NCI-H510A (cell line): ENCODE data around the gene GPR156.
"Not testable (repeated sequence)": the region's sequence is repeated elsewhere in the genome, so short reads cannot be mapped to it uniquely, and the experiment has no call there.

Experiments used
- DNase-seq: peaks from one replicate; lab custom pipeline; 2025; lab: John Stamatoyannopoulos, UW

Gene GPR156

DNA sequence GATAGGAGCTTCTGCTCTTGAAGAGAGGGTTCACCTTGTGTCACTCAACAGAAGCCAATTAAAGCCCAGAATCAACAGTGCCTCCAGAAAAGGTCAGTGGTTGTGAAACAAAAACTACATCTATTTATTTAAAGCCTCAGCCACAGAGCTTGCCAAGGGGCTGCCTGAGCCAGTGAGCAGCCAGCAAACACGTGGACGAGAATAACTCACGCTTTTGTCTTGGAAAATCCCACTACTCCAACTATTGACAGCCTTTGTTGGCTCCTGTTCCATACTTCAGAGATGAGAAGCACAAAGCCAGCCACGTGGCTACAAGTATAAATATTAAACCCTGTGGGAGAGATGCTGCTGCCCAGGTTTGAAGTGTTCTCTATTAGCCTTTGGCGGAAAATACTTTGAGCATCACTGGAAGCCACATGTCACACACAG lies 10.3 kb downstream of the GPR156 start:
- no peak for DNase-seq

DNA sequence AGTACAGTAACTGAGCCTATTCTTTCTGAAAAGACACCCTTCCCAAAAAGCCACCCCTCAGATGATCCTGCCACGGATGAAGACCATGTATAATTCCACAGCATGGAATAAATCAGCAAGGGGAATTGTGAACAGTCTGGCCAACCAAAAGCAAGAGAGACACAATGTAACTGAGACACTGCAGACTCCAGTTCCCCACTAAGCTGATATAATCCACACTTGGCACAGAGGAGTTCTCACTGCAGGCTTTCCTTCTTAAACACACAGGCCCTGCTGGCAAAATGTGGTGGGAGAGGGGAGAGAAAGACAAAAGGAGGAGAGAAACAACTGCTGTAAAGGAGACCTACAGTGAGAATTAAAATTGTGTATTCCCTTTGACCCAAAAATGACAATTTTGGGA lies 12.7 kb downstream of the GPR156 start:
- DNase-seq = no peak

DNA sequence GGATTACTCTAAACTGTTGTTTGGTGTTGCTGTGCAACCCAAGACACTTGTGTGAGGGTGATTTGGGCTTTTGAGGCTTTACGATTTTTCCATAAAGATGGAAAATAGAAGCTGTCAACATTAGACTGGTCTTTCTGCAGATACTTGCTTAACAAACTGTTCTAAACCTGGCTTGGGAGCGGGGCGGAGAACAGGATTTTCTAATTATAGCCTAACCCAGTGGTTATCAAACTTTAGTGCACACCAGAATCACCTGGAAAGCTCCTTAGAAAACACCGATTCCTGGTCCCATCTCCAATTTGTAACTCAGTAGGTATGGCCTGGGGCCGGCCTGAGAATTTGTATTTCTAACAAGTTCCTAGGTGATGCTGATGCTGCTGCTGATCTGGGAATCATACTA lies 19.0 kb downstream of the GPR156 start:
- no peak for DNase-seq

DNA sequence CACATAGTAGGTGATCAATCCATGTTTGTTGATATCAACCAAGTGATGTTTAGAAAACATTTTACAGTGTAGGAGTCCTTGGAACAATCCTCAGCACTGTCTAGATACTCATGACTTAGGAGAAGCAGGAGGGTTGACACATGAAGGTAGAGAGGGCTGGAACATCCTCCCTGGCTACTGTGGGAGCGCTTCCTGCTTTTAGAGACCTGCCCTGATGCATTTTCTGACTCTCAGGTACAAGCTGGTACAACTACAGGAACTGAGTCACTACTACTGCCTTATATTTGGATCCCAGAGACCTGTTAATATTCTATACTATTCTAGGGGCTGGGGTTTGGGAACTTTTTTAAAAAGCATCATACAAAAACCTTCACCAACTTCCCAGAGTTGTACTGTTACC lies 20.1 kb downstream of the GPR156 start:
- DNase-seq = no peak

DNA sequence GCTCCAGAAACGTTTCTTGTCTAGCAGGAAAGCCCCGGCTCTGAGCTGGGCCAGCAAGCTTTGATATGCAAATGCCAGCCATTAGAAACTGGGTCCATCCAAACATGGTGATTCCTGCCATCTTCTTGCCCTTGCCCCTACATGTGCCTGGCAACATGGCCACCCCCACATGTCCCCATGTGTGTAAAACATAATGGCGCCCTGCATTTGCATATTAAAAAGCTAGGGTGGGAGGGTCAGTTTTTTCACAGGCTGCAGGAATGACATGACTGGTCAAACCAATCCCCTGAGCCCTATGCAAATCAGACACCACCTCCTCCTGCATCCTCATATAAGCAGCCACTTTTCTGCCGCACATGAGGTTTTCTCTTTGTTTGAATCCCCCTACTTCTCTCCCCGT lies 21.2 kb downstream of the GPR156 start:
- DNase-seq = no peak

DNA sequence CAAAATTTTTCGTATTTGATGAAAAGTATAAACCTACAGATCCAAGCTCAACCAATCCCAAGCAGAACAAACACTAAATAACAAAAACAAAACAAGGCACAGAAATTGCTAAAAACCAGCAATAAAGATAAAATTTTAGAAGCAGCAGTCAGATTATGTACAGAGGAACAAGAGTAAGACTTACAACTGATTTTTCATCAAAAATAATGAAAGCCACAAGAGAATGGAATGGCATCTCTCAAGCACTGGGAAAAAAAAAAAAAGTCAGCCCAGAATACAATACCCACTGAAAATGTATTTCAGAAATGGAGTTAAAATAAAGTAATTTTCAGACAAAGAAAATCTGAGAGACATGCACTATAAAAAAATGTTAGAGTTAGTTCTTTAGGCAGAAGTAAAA lies 27.0 kb downstream of the GPR156 start:
- no peak for DNase-seq

DNA sequence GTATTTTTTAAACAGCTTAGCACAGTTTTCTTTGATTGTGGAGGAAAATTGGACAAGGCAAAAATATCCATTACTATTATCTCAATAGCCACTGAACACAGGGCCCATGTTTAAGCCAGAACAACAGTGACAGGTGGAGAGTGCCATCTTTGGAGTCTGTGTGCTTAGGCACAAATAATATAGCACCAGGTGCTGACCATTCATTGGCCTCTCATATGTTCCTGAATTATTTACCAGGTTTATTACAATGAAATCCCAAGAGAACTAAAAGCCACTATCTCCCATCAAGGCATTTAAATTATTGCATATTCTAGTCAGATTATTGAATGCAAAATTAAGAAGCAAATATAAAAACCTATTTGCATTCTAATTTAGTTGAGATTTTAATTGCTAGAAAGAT lies 39.6 kb downstream of the GPR156 start:
- no peak for DNase-seq

DNA sequence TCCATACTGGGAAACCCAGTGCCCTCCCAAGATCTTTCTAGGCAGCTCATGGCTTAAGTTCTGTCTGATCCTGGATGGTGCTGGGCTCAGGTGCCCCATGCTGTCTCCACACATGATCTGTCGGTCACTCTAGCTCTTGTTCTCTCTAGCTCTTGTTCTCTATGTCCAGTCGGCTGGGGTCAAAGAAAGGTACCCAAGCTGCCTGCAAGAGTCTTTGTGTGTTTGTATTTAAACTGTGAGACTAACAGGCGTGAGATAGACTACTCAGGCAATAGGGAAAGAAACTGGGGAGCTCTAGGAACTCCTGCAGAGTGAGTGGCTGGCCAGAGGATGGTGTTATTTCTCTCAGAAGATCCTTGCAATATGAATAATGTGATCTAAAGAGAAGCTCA lies 40.2 kb downstream of the GPR156 start:
- no peak for DNase-seq

DNA sequence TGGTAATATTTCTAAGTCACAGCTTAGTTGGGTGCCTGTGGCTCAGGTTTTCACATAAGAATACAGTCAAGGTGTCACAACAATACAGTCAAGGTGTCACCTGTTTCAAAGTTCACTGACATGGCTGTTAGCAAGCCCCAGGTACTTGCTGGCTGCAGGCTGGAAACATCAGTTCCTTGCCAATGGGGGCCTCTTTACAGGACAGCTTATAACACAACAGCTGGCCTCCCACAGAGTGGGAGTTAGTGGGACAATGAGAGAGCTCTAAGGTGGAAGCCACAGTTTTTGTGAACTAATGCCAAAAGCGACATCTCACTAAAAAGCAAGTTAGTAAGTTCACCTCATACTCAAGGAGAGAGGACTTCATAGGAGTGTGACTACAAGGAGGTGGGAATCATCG lies 45.4 kb downstream of the GPR156 start:
- DNase-seq = no peak

DNA sequence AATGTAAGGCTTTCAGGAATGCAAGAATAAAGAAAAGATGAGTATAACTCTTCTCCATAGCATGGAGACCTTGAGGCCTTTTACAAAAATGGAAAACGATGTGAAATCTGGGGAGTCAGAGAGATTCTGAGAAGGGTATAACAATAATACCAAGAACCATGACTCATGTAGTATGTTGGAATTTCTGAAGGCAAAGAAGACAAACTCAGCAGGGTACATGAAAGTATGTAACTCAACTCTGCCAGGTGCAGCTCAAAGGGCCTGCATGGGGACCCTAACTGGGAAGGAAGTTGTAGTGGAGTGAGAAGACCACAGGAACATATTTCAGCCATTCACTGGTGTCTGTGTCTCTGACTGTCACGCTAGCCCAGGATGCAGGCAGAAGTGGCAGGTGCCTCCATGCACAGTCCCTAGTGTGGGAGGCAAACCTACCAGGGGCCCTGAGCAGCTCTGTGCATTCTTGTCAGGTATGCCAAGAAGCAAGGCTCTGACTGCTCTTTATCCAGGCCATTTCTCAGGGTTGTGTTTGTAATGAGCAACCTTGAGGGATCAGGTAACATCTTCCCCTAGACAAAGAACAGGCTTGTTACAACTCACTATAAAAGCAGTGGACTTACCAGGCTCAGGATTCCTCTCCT lies 57.2 kb downstream of the GPR156 start:
- DNase-seq = no peak

DNA sequence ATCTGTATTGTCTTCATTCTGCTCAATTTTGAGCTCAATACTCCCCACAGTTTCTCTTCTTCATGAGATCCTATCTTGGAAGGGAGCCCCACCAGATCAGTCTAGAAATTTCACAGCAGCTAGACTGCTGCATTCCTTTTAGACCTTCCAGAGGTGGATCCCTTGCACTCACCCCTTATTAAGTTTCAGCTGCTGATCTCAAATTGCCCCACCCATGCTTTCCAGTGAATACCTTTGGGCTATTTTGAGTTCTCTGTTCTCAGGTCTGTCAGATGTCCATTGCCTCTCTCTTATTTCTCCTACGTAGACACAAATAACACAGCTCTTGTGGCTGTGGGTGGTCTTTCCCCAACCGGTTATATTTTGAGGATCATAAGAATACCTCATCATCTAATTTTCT lies 60.8 kb downstream of the GPR156 start:
- no peak for DNase-seq

DNA sequence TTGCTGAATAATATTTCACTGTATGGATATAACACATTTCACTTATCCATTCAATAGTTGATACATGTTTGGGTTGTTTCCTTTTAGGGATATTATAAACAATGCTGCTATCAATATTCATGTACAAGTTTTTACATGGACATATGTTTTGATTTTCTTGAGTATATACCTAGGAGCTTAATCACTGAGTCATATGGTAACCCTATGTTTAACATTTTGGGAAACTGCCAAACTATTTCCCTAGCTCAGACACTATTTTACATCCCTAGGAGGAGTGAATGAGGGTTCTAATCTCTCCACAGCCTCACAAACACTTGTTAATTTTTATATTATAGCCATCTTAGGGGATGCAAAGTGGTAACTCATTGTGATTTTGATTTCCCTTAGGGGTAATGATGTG lies 66.0 kb downstream of the GPR156 start:
- no peak for DNase-seq

DNA sequence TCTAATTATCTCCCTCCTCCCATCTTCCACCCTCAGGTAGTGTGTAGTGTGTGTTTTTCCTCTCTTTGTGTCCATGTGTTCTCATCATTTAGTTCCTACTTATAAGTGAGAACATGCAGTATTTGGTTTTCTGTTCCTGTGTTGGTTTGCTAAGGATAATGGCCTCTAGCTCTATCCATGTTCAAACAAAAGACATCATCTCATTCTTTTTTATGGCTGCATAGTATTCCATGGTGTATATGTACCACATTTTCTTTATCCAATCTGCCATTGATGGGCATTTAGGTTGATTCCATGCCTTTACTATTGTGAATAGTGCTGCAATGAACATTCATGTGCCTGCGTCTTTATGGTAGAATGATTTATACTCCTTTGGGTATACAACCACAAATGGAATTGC lies 68.4 kb downstream of the GPR156 start:
- not testable (repeated sequence) for DNase-seq

DNA sequence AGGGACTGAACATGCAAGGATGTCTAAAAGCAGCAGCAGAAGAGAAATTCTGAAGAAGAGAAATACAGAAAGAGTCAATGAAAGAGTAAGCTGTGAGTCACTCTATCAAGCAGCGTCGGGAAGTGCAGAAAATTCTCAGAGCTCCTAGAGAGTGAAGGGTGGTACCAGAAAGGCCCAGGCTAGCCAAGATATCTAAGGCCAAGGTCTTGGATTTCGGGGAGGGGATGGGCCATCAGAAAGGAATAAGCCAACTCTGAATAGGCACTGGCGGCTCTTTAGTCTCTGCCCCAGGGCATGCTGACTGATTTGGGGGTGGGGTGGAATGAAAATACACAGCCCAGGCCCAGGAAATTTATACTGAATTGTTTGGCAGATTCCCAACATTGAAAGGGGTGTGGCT lies 70.8 kb downstream of the GPR156 start:
- DNase-seq = no peak

DNA sequence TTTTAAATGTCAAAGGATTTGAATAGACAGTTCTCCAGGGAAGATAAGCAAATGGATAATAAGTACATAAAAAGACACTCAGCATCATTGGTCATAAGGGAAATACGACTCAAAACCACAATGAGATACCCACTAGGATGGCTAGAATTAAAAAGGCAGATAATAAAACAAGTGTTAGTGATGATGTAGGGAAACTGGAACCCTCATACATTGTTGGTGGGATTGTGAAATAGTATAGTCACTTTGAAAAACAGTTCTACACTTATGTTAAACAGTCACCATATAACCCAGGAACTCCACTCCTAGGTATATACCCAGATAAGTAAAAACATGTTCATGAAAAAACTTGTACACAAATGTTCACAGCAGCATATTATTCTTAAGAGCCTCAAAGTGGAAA lies 72.5 kb downstream of the GPR156 start:
- DNase-seq = no peak

DNA sequence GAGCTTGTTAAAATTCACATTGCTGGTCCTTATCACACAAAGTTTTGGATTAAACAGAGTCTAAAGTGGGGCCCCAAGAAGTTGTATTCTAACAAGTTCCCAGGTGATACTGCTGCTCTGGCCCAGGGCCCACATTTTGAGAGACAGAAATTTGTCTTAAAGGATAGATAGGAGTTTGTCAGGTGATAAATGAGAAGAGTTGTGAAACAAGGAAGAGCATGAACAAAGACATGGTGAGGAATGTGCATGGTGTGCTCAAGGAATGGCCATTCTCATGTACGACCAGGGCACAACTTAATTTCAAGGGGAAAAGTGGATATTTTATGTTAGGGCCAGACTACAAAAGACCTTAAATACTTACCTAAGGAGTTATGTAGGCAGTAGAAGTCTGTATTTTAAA lies 75.6 kb downstream of the GPR156 start:
- no peak for DNase-seq

DNA sequence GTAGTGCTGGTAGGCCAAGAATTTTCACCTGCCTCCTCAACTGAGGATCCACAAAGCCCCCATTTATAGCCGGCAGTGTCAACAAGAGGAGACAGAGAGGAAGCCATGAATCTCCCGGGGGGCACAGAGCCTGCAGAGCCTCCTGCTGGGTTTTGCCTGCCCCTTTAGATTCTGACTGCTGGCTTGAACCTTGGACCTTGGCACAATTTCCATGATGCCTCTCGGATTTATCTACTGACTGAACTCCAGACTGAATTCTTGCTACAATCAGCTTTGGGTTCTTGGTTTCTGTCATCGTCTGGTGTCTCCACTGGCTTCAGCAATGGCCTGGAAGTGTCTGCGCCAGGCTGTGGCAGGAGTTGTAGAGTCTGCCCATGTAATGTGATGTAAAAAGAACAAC lies 80.7 kb downstream of the GPR156 start:
- no peak for DNase-seq

DNA sequence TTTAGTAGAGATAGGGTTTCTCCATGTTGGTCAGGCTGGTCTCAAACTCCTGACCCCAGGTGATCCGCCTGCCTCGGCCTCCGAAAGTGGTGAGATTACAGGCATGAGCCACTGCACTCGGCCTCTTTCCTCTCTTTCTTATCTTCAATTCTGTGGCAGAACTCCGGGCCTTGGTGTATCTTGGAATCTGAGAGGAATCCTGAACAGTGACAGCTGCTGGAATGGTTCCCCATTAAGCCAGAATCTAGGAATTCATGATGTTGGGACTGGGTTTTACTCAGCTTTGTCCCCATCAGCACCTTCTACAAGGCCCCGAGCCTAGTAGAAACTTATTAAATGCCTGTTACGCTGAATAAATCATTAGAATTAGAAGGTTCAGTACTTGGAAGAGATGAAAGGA lies 81.4 kb downstream of the GPR156 start:
- DNase-seq = no peak

DNA sequence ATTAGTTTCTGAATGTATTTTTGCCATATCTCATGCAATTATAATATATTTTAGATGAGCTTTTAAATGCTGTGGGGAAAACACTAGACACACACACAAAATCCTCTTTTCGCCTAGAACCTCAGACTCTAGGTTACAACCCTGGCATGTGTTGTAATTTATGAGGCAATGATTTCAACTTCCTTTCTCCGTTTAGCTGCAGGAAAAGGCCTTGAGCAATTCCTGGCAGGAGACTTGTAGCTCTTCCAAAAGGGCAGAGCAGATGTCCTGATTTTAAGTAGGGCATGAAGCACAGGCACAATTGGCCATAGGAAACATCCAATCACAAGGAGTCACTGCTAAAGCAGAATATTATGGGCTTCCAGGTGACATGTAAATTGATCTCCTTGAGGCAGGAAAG lies 82.0 kb downstream of the GPR156 start:
- no peak for DNase-seq

DNA sequence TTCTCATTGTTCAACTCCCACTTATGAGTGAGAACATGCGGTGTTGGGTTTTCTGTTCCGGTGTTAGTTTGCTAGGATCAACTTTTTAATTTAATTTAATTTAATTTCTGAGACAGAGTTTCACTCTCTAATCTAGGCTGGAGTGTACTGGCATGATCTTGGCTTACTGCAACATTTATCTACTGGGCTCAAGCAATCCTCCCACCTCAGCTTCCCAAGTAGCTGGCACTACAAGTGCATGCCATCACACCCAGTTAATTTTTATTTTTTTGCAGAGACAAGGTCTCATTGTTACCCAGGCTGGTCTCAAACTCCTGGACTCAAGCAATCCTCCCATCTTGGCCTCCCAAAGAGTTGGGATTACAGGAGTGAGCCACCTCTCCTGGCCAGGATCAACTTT lies 82.7 kb downstream of the GPR156 start:
- DNase-seq = no peak

DNA sequence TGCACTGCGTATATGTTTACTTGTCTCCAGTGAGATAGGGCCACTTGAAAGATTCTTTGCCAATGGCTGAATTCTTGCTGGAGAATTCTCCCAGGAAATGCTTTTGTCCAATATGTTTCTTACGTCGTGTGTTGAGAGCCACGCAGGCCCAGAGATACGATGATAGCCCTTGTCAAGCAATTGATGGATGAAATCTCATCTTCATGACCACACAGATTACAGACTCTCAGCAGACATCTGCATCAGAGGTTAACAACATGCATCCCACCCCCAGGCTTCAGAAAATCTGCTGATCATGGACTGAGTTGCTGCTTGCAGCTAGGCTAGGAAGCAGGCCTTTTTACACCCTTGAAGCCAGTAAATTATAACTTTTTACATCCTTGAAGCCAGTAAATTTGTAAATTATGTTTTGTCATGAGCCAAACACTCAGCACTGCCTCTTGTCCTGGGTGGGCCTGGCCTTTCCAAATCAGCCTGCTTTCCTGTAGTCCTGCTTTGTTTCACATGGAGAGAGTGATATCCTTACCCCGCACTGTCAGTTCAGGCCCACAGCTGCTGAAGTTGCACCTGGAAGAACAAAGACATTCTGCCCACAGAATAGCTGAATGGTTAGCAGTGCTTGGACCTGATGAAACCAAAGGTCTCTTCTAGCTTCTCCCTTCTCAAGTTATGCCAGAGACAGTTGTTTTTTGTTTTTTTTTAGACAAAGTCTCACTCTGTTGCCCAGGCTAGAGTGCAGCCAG lies 84.4 kb downstream of the GPR156 start:
- no peak for DNase-seq

DNA sequence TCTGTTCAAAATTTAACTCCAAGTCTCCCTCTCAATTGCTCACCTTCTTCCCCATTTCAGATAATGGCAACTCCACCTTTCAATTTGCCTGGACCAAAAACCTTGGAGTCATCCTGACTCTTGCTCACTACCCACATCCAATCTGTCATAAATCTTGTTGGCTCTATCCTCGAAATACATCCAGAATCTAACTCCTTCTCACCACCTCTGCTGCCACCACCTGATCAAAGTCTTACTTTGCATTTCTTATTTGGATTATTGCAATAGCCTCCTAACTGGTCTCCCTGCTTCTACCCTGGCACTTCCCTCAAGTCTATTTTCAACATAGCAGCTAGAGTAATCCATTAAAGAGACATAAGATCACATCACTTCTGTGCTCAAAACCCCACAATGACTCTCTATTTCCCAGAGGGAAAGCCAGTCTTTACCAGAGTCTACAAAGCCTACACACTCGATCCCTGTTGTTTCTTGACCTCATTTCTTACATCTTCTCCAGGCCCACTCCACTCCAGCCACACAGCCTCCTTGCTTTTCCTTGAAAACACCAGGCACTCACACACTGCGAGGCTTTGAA lies 86.6 kb downstream of the GPR156 start:
- DNase-seq = no peak

DNA sequence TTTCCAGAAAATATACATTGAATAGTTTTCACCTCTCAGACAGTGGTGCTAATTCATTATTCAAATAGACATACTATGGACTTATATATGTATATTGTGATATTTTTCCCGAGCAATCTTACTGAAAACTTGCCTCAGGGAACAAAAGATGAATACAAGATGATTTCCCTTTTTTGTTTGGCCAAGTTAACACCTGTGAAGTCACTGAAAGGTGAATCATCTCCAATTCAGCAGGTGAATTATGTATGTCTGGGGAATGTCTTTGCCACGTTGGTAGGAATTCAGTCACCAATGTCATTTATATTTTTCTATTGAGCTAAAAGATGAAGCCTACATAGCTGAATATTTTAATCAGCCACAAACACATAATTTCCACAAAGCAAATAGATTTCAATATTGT lies 88.2 kb downstream of the GPR156 start:
- no peak for DNase-seq

DNA sequence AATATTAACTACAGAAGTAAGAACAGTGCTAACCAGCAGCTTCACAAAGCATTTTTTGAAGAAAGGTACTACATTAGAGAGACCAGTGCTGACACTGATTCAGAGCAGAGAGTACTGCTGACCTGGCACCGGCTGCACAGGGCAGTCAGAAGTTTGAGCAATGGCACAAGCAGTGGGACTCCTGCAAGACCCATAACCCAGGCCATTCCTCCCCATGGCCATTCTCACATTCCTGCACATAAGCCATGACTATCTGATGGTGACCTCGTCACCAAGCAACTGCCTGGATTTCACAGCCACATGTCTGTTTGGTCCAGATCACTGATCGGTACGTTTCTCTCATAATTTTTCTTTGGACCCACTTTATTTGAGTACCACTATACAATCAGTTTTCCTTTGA lies 88.7 kb downstream of the GPR156 start:
- no peak for DNase-seq
